SU-DHL-6 (cell line): Measurements from ENCODE around the gene CNTN6.

ENCODE experiments used
- CTCF ChIP-seq: fragments of 200-600 bp; sonication (generic); IDR thresholded peaks from one replicate; pipeline ENCODE4 v1.5.1; 2017; ENCODE audit warnings: antibody characterized with exemption, mild to moderate bottlenecking, low read length, moderate library complexity; ENCODE audit not compliant: insufficient read depth, poor library complexity, severe bottlenecking
- EZH2phosphoT487 ChIP-seq: fragments of 200-600 bp; sonication (generic), shearing (Covaris generic); conservative IDR thresholded peaks from 2 replicates; pipeline ENCODE4 v1.6.1; 2018; ENCODE audit warnings: mild to moderate bottlenecking, antibody characterized with exemption, low read length, moderate library complexity, mixed read lengths

GRCh38 chr3:1191026-1191425, 98.2 kb downstream of the CNTN6 start:
- TF ChIP-seq CTCF = no peak
- no peak for TF ChIP-seq EZH2phosphoT487
